H1 (cell line): ENCODE data around the gene CEP41. TPM values are rescaled to one million over a fixed set of nuclear protein-coding genes. Genes with fewer than 3 reads are reported as not detected.
A peak's percentile ranks its signal among the peaks of the same experiment; 100 is the strongest.

ENCODE experiments used
- CTCF ChIA-PET: fragments of 300-600 bp; sonication (Branson Sonifier 250); formaldehyde crosslinking; loops from one replicate; lab custom pipeline; 2021; ENCODE audit not compliant: partially characterized antibody; lab: Charles Lee
- POLR2A ChIA-PET: fragments of 300-600 bp; sonication (Branson Sonifier 250); formaldehyde crosslinking; loops from one replicate; lab custom pipeline; 2021; ENCODE audit warnings: inconsistent platforms; ENCODE audit not compliant: partially characterized antibody; lab: Charles Lee
- DNase-seq, 2 experiments: peaks; one replicate each; pipeline versions ENCODE4 v3.0.0 to v3.0.0-alpha.2; 2010 to 2022; ENCODE audit warnings: low spot score in 2 of 2, low read depth in 1 of 2, mixed read lengths in 1 of 2
- FAIRE-seq: peaks from 2 replicates; lab custom pipeline; 2011; peaks lifted over from hg19 to GRCh38; lab: Jason Lieb, UNC
- H2AFZ ChIP-seq: 2 replicates; pipeline ENCODE4 v1.8.1; 2012; ENCODE audit warnings: low read length, inconsistent platforms
- H2AK5ac ChIP-seq: 2 replicates; pipeline ENCODE4 v1.6.1; 2013; ENCODE audit warnings: low read depth, low read length
- H2BK120ac ChIP-seq: replicated peaks from 2 replicates; pipeline ENCODE3; 2013; ENCODE audit warnings: low read depth, low read length, inconsistent platforms
- H2BK12ac ChIP-seq: 2 replicates; pipeline ENCODE4 v1.6.1; 2013; ENCODE audit warnings: low read depth, low read length
- H2BK15ac ChIP-seq: 2 replicates; pipeline ENCODE4 v1.6.1; 2013; ENCODE audit warnings: low read length
- H2BK20ac ChIP-seq: 2 replicates; pipeline ENCODE4 v1.6.1; 2013; ENCODE audit warnings: low read length
- H2BK5ac ChIP-seq: 2 replicates; pipeline ENCODE4 v1.6.1; 2013; ENCODE audit warnings: low read depth, low read length
- H3K14ac ChIP-seq: 2 replicates; pipeline ENCODE4 v1.6.1; 2013; ENCODE audit warnings: inconsistent platforms; ENCODE audit not compliant: insufficient read length
- H3K18ac ChIP-seq: 2 replicates; pipeline ENCODE4 v1.6.1; 2013; ENCODE audit warnings: low read length; ENCODE audit errors: extremely low read depth
- H3K23ac ChIP-seq: 2 replicates; pipeline ENCODE4 v1.6.1; 2013; ENCODE audit warnings: inconsistent platforms; ENCODE audit not compliant: insufficient read length
- H3K23me2 ChIP-seq: 2 replicates; pipeline ENCODE4 v1.6.1; 2013; ENCODE audit warnings: low read depth, low read length
- H3K27ac ChIP-seq: 2 replicates; pipeline ENCODE4 v1.6.1; 2011; ENCODE audit warnings: low read depth, low read length, inconsistent platforms
- H3K27me3 ChIP-seq, 4 experiments: replicated peaks in 1 of 4; 1 replicate in 1 of 4; 2 replicates in 3 of 4; pipeline versions ENCODE4 v1.6.1 to v1.8.1; 2011 to 2013; ENCODE audit warnings: low read length in 3 of 4, mild to moderate bottlenecking in 3 of 4, inconsistent platforms in 2 of 4, mixed read lengths in 2 of 4, moderate library complexity in 1 of 4; ENCODE audit not compliant: control insufficient read depth in 3 of 4, insufficient read depth in 3 of 4; ENCODE audit errors: extremely low read depth in 1 of 4
- H3K36me3 ChIP-seq, 4 experiments: 2 replicates each; pipeline versions ENCODE4 v1.6.1 to v1.8.1; 2011 to 2013; ENCODE audit warnings: mild to moderate bottlenecking in 4 of 4, low read length in 3 of 4, moderate library complexity in 2 of 4, control low read depth in 1 of 4, inconsistent platforms in 1 of 4; ENCODE audit not compliant: insufficient read depth in 4 of 4, control insufficient read depth in 2 of 4
- H3K4ac ChIP-seq: replicated peaks from 2 replicates; pipeline ENCODE3; 2013; ENCODE audit warnings: low read length, low read depth, mixed read lengths, inconsistent platforms; ENCODE audit not compliant: insufficient read length
- H3K4me1 ChIP-seq, 4 experiments: replicated peaks in 1 of 4; 1 replicate in 1 of 4; 2 replicates in 3 of 4; pipeline versions ENCODE4 v1.6.1 to v1.8.1; 2011 to 2013; ENCODE audit warnings: low read length in 3 of 4, inconsistent platforms in 2 of 4, mixed read lengths in 1 of 4; ENCODE audit not compliant: insufficient read depth in 4 of 4, control insufficient read depth in 3 of 4
- H3K4me2 ChIP-seq, 2 experiments: 2 replicates each; pipeline versions ENCODE4 v1.6.1 to v1.8.1; 2011 to 2013; ENCODE audit warnings: low read depth in 2 of 2, low read length in 2 of 2, control low read depth in 1 of 2, inconsistent platforms in 1 of 2, mild to moderate bottlenecking in 1 of 2; ENCODE audit not compliant: insufficient read depth in 1 of 2
- H3K4me3 ChIP-seq, 4 experiments: fragments of 200-600, 300-600 bp in 1 of 4; sonication (generic), shearing (Covaris generic), sonication (Bioruptor Twin) in 1 of 4; 2 replicates each; pipeline versions ENCODE4 v1.5.1 to v1.8.1; 2011 to 2016; ENCODE audit warnings: low read length in 4 of 4, low read depth in 3 of 4, control low read depth in 2 of 4, inconsistent platforms in 2 of 4, mild to moderate bottlenecking in 2 of 4, mixed read lengths in 1 of 4, moderate library complexity in 1 of 4; ENCODE audit not compliant: insufficient read depth in 2 of 4; ENCODE audit errors: extremely low read depth in 1 of 4
- H3K56ac ChIP-seq: replicated peaks from 2 replicates; pipeline ENCODE3; 2013; ENCODE audit warnings: low read depth, mild to moderate bottlenecking, mixed read lengths, low read length, inconsistent platforms; ENCODE audit not compliant: insufficient read length
- H3K79me1 ChIP-seq: 2 replicates; pipeline ENCODE4 v1.6.1; 2013; ENCODE audit warnings: low read depth, low read length, control low read depth
- H3K79me2 ChIP-seq, 2 experiments: 2 replicates each; pipeline versions ENCODE4 v1.6.1 to v1.8.1; 2012 to 2013; ENCODE audit warnings: low read length in 2 of 2, mild to moderate bottlenecking in 2 of 2, inconsistent platforms in 1 of 2; ENCODE audit not compliant: insufficient read depth in 2 of 2, control insufficient read depth in 1 of 2
- H3K9ac ChIP-seq, 4 experiments: replicated peaks in 1 of 4; 1 replicate in 1 of 4; 2 replicates in 3 of 4; pipeline versions ENCODE4 v1.6.1 to v1.8.1; 2011 to 2013; ENCODE audit warnings: low read depth in 3 of 4, low read length in 3 of 4, control low read depth in 2 of 4, mild to moderate bottlenecking in 2 of 4, moderate library complexity in 2 of 4, inconsistent platforms in 1 of 4; ENCODE audit errors: extremely low read depth in 1 of 4
- H3K9me3 ChIP-seq, 2 experiments: 2 replicates each; pipeline versions ENCODE4 v1.6.1 to v1.8.1; 2012 to 2013; ENCODE audit warnings: mild to moderate bottlenecking in 2 of 2, moderate library complexity in 2 of 2, control low read depth in 1 of 2, inconsistent platforms in 1 of 2, low read depth in 1 of 2, low read length in 1 of 2, mixed read lengths in 1 of 2; ENCODE audit not compliant: insufficient read depth in 2 of 2
- H4K20me1 ChIP-seq, 2 experiments: replicated peaks in 1 of 2; 2 replicates each; pipeline versions ENCODE3 to v1.8.1; 2011 to 2013; ENCODE audit warnings: inconsistent platforms in 2 of 2, low read length in 2 of 2, mild to moderate bottlenecking in 1 of 2; ENCODE audit not compliant: insufficient read depth in 2 of 2, control insufficient read depth in 1 of 2
- H4K5ac ChIP-seq: 2 replicates; pipeline ENCODE4 v1.6.1; 2013; ENCODE audit warnings: low read length, low read depth, mixed read lengths, inconsistent platforms; ENCODE audit not compliant: insufficient read length
- H4K8ac ChIP-seq: 2 replicates; pipeline ENCODE4 v1.8.0; 2013; ENCODE audit warnings: mild to moderate bottlenecking, moderate library complexity, low read length, inconsistent platforms; ENCODE audit not compliant: insufficient read depth; ENCODE audit errors: extremely low read depth
- H4K91ac ChIP-seq: replicated peaks from 2 replicates; pipeline ENCODE3; 2013; ENCODE audit warnings: low read length, mixed read lengths, inconsistent platforms; ENCODE audit not compliant: insufficient read length
- CBX5 ChIP-seq: fragments of 300-800, 300-1000 bp; sonication (generic); IDR thresholded peaks from 2 replicates; pipeline ENCODE4 v1.7.1; 2016; ENCODE audit warnings: antibody characterized with exemption, low read length, low read depth
- CHD2 ChIP-seq: IDR thresholded peaks from 2 replicates; pipeline ENCODE4 v1.6.1; 2012; ENCODE audit warnings: low read length, improper control_type of control experiment
- EGR1 ChIP-seq: IDR thresholded peaks from 2 replicates; pipeline ENCODE4 v1.6.1; 2011; ENCODE audit warnings: low read depth, low read length, borderline replicate concordance
- JUND ChIP-seq: IDR thresholded peaks from 2 replicates; pipeline ENCODE4 v1.6.1; 2011; ENCODE audit warnings: mild to moderate bottlenecking, improper control_type of control experiment, low read length
- NRF1 ChIP-seq: IDR thresholded peaks from 2 replicates; pipeline ENCODE4 v1.6.1; 2011; ENCODE audit warnings: mild to moderate bottlenecking, low read depth, low read length, improper control_type of control experiment
- WGBS, 2 experiments: shearing (Covaris generic) in 1 of 2; methylation state at CpG; one replicate each; pipeline versions ENCODE4 v1.1.6 to v1.1.7; 2013 to 2015; ENCODE audit warnings: low lambda C conversion rate in 2 of 2, mixed read lengths in 2 of 2, inconsistent platforms in 1 of 2, low coverage in 1 of 2, missing lambda C conversion rate in 1 of 2; ENCODE audit not compliant: insufficient replicate concordance in 2 of 2, insufficient coverage in 1 of 2, insufficient read length in 1 of 2; ENCODE audit errors: extremely low coverage in 1 of 2, missing lambda C conversion rate in 1 of 2; 5-methylcytosine and 5-hydroxymethylcytosine counted together
- polyA plus RNA-seq, 7 experiments: library from polyadenylated mRNA; depleted of rRNA in 3 of 7; stranded (reverse) in 5 of 7; unstranded in 2 of 7; fragments of >200 nt in 5 of 7; fragments of 200-250 nt in 2 of 7; gene quantifications; 1 replicate in 5 of 7; 2 replicates in 1 of 7; 4 replicates in 1 of 7; pipeline versions ENCODE4 v1.2.1 to v1.2.3, GENCODE V29; 2011 to 2013; ENCODE audit warnings: missing spikeins in 2 of 7, mixed read lengths in 2 of 7
- total RNA-seq: library from RNA; stranded (reverse); fragmentation: NEBNext Ultra II Directional; extraction: Animal tissue kit (Norgen Biotek cat#: 25700); gene quantifications from 2 replicates; pipeline ENCODE4 v1.2.1, GENCODE V29; 2021

Gene CEP41
- total and polyA plus RNA-seq, 2 of the 8 experiments (the other 6 are each of a cell fraction or from before 2014, with no cell fraction given) = 9.3 to 12.8 TPM

DNA sequence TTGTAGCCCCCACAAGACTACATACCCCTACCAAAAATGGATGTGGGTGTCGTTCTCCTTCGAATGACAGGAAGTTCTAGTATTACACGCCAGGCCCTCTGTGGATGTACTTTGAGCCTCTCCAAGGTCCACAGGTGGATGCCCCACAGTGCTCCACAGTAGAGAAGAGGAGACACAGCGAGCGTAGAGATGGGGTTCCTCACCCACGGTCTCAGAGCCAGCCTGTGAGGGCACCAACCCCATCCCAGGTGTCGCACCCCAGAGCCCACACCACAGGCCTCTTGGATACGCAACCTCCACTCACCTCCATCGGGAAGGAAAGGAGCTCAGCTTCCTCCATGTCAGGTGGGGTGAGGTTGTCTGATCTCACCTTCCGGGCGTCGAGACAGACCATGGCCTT lies 93.9 kb downstream of the CEP41 start:
- H3K79me2 ChIP-seq = no peaks in the 10 kb centered on the region
- peaks cover 2 to 14% (median 8%) of the 10 kb centered on the region in 4 experiments for H3K4me1 ChIP-seq
- no peak overlapping the region for H3K23ac ChIP-seq
- ChIA-PET CTCF (interaction anchor here (1.7 to 3.0 kb wide), 2 partner anchors 9 to 34 kb away, joined by 4 to 12 read pairs; partner anchors contain the start of gene CPA1), POLR2A (no interaction called here)
- no peak overlapping the region for H3K4me3 ChIP-seq
- no peak overlapping the region for H3K4me2 ChIP-seq
- FAIRE-seq (no peak), DNase-seq (no peak)
- H3K27ac ChIP-seq = no peak overlapping the region
- no peak overlapping the region for H2BK5ac ChIP-seq
- H4K5ac ChIP-seq = no peak overlapping the region
- no peak overlapping the region for H3K56ac ChIP-seq
- H2BK15ac ChIP-seq = 0 out of 2 replicates have a peak overlapping the region, but pooled peaks have one; percentile 29
- H2AK5ac ChIP-seq = no peak overlapping the region
- H3K36me3 ChIP-seq = no peaks in the 10 kb centered on the region
- no peak overlapping the region; the same call in none of the 2 replicates for H3K18ac ChIP-seq
- no peaks in the 10 kb centered on the region for H3K9me3 ChIP-seq
- H2BK120ac ChIP-seq = no peak overlapping the region
- no peak overlapping the region for H2BK12ac ChIP-seq
- H3K4ac ChIP-seq = no peak overlapping the region
- H3K27me3 ChIP-seq = no peaks in the 10 kb centered on the region
- no peaks in the 10 kb centered on the region for H3K79me1 ChIP-seq
- 0 out of 2 replicates have a peak overlapping the region, but pooled peaks have one; percentile 32 for H2BK20ac ChIP-seq
- no peak overlapping the region for H2AFZ ChIP-seq
- H4K20me1 ChIP-seq = no peaks in the 10 kb centered on the region
- H3K14ac ChIP-seq = no peak overlapping the region
- TF ChIP-seq CBX5 (no peak), CHD2 (no peak), EGR1 (no peak), NRF1 (no peak), JUND (no peak)
- H4K8ac ChIP-seq = no peak overlapping the region
- H3K9ac ChIP-seq = no peak overlapping the region
- 94% methylated on average over 12 of the region's 12 CpGs; no CpG with 5 or more reads in 1 of the 2 experiments for WGBS, 2 experiments
- no peak overlapping the region for H4K91ac ChIP-seq
- H3K23me2 ChIP-seq = no peaks in the 10 kb centered on the region
